Activated T-helper 1 cell treated with Interleukin-2 at 50 U/mL for 16 hours (primary cell): ENCODE data around the gene VPS13C.

ENCODE experiments used
- DNase-seq: peaks from one replicate; pipeline ENCODE4 v3.0.0-alpha.2; 2020; ENCODE audit warnings: low read depth

VPS13C gene

GRCh38 chr15:61815356-61816083 is 244.7 kb downstream of the VPS13C start:
- no peak for DNase-seq

GRCh38 chr15:61812476-61812875 is 247.8 kb downstream of the VPS13C start:
- DNase-seq = no peak

- no peak for DNase-seq
Observed at GRCh38 chr15:61811952-61812351, 248.3 kb downstream of the VPS13C start.

GRCh38 chr15:61809216-61809615 is 251.0 kb downstream of the VPS13C start:
- no peak for DNase-seq

GRCh38 chr15:61807281-61807929 is 252.8 kb downstream of the VPS13C start:
- DNase-seq = no peak
